Lower lobe of right lung (tissue), 2 donors: ENCODE measurements around the gene TMED3. TPM values are rescaled to one million over a fixed set of nuclear protein-coding genes. Genes with fewer than 3 reads are reported as not detected.

Experiments used
- ATAC-seq, 2 donors: fragments of 200-7000 bp; cut with Tn5 transposase; one replicate each; pipeline ENCODE4 v1.9.1; 2020 to 2022; ENCODE audit warnings: mild to moderate bottlenecking in 2 of 2, moderate library complexity in 2 of 2
- DNase-seq: peaks from one replicate; pipeline ENCODE4 v3.0.0-alpha.2; 2020
- H3K27ac ChIP-seq: fragments of 200-600 bp; one replicate; pipeline ENCODE4 v1.8.0; 2022
- H3K27me3 ChIP-seq: fragments of 200-600 bp; one replicate; pipeline ENCODE4 v1.8.0; 2022; ENCODE audit warnings: low read depth
- H3K36me3 ChIP-seq: fragments of 200-600 bp; one replicate; pipeline ENCODE4 v1.8.0; 2022; ENCODE audit warnings: mild to moderate bottlenecking
- H3K4me1 ChIP-seq: fragments of 200-600 bp; one replicate; pipeline ENCODE4 v1.8.0; 2022
- H3K4me3 ChIP-seq: fragments of 200-600 bp; one replicate; pipeline ENCODE4 v1.8.0; 2022; ENCODE audit warnings: mild to moderate bottlenecking
- H3K9me3 ChIP-seq: fragments of 200-600 bp; one replicate; pipeline ENCODE4 v1.8.0; 2022
- intact Hi-C: fragments of 100-400 bp; cut with DNase I; formaldehyde crosslinking; loops from one replicate; pipeline ENCODE4 v1.11.0; 2022
- total RNA-seq: library from RNA; stranded (reverse); fragmentation: NEBNext Ultra II Directional; extraction: Animal tissue kit (Norgen Biotek cat#: 25700); gene quantifications from one replicate; pipeline ENCODE4 v1.2.1, GENCODE V29; 2021
- TF ChIP-seq, protein P1 (sequence below): fragments of 200-600 bp; IDR thresholded peaks from one replicate; pipeline ENCODE4 v1.8.0; 2022; ENCODE audit warnings: antibody characterized with exemption, mild to moderate bottlenecking
- donor health status: DM: no; HTN: yes; CAD: no; lungs with severe emphysema.

Gene TMED3
- total RNA-seq, 1 donor from 2014 or later, result 45.2 TPM

- no peaks in the 10 kb centered on the region for H3K4me1 ChIP-seq
- no peaks in the 10 kb centered on the region for H3K27me3 ChIP-seq
- DNase-seq (no peak), ATAC-seq (no peak)
- H3K9me3 ChIP-seq, result no peaks in the 10 kb centered on the region
- TF ChIP-seq, protein P1, sequence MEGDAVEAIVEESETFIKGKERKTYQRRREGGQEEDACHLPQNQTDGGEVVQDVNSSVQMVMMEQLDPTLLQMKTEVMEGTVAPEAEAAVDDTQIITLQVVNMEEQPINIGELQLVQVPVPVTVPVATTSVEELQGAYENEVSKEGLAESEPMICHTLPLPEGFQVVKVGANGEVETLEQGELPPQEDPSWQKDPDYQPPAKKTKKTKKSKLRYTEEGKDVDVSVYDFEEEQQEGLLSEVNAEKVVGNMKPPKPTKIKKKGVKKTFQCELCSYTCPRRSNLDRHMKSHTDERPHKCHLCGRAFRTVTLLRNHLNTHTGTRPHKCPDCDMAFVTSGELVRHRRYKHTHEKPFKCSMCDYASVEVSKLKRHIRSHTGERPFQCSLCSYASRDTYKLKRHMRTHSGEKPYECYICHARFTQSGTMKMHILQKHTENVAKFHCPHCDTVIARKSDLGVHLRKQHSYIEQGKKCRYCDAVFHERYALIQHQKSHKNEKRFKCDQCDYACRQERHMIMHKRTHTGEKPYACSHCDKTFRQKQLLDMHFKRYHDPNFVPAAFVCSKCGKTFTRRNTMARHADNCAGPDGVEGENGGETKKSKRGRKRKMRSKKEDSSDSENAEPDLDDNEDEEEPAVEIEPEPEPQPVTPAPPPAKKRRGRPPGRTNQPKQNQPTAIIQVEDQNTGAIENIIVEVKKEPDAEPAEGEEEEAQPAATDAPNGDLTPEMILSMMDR, result no peak
- H3K36me3 ChIP-seq, result no peaks in the 10 kb centered on the region
- intact Hi-C loops, result no loop called here
- H3K4me3 ChIP-seq, result no peak overlapping the region
- H3K27ac ChIP-seq, result no peak overlapping the region
Observed at GRCh38 chr15:79352206-79352605, 41.3 kb downstream of the TMED3 start.

DNA sequence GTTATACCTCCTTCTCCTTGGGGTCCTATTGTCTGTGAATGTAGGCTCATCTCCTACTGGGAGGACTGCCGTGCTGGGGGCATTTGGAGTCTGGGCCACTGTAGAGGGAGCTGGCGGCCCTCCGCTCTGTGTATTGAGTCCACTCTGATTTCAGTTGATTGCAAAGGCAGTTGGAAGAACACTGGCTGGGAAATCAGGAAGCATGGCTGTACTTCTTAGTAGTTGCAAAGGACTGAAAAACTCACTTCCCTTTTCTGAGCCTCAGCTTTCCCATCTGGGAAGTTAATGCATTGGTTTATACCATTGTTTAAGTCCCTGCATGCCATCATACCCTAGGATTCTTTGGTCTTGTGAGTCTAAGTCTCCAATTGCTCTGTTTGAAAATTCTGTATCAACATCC is 46.7 kb downstream of the TMED3 start:
- H3K9me3 ChIP-seq, result no peaks in the 10 kb centered on the region
- intact Hi-C loops, result no loop called here
- no peak overlapping the region for H3K4me3 ChIP-seq
- H3K27ac ChIP-seq, result no peak overlapping the region
- no peaks in the 10 kb centered on the region for H3K36me3 ChIP-seq
- no peaks in the 10 kb centered on the region for H3K27me3 ChIP-seq
- DNase-seq (no peak), ATAC-seq (peak; percentile 9 to 52)
- TF ChIP-seq, protein P1, result no peak
- no peaks in the 10 kb centered on the region for H3K4me1 ChIP-seq

- no peak overlapping the region for H3K27ac ChIP-seq
- TF ChIP-seq, protein P1, result no peak
- intact Hi-C loops, result no loop called here
- H3K9me3 ChIP-seq, result no peaks in the 10 kb centered on the region
- no peak for DNase-seq
- H3K36me3 ChIP-seq, result no peaks in the 10 kb centered on the region
- H3K27me3 ChIP-seq, result no peaks in the 10 kb centered on the region
- no peak for ATAC-seq
- no peaks in the 10 kb centered on the region for H3K4me1 ChIP-seq
- H3K4me3 ChIP-seq, result no peak overlapping the region
Observed at GRCh38 chr15:79358069-79358468, 47.2 kb downstream of the TMED3 start.

GRCh38 chr15:79364571-79365240 is 53.8 kb downstream of the TMED3 start:
- no peaks in the 10 kb centered on the region for H3K9me3 ChIP-seq
- no peaks in the 10 kb centered on the region for H3K4me1 ChIP-seq
- no peak overlapping the region for H3K27ac ChIP-seq
- intact Hi-C loops, result no loop called here
- no peak overlapping the region for H3K4me3 ChIP-seq
- ATAC-seq, result no peak
- H3K36me3 ChIP-seq, result no peaks in the 10 kb centered on the region
- H3K27me3 ChIP-seq, result no peaks in the 10 kb centered on the region
- no peak for DNase-seq
- TF ChIP-seq, protein P1, result no peak

DNA sequence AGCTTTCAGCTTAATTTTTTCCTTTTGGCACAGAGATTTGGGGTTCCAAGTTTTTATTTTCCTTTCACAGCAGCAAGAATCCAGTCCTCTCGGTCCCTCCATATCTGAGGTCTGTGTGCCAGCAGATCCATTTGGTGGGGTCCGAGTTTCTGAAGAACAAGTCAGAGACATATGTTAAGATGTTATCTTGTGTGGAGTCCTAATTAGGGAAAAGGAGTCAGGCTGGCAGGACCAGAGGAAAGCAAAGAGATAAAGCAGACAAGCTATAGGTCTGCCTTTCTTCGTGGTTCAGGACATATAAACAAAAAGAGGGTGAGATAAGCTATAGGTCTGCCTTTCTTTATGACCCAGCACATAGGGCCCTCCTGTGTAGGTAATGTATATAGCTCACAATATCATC is 54.9 kb downstream of the TMED3 start:
- H3K9me3 ChIP-seq, result no peaks in the 10 kb centered on the region
- ATAC-seq, result no peak

More for the DNA sequence above, 54.9 kb downstream of the TMED3 start:
- Histone ChIP-seq H3K27me3 (no peaks in the 10 kb centered on the region), H3K27ac (no peak overlapping the region), H3K36me3 (no peaks in the 10 kb centered on the region), H3K4me1 (no peaks in the 10 kb centered on the region), H3K4me3 (no peak overlapping the region)
- intact Hi-C loops, result no loop called here
- DNase-seq, result no peak
- TF ChIP-seq, protein P1, result no peak
